GM10266 (cell line): ENCODE data around the gene UBE2G1.
"Not testable (repeated sequence)": the region's sequence is repeated elsewhere in the genome, so short reads cannot be mapped to it uniquely, and the experiment has no call there.

Experiments
- DNase-seq: peaks from one replicate; pipeline ENCODE4 v3.0.0; 2012; ENCODE audit errors: extremely low spot score
- CTCF ChIP-seq: IDR thresholded peaks from 2 replicates; pipeline ENCODE4 v1.5.1; 2012; ENCODE audit warnings: mild to moderate bottlenecking, low read depth; ENCODE audit not compliant: control insufficient read depth, insufficient read depth; ENCODE audit errors: missing control alignments

The UBE2G1 gene

DNA sequence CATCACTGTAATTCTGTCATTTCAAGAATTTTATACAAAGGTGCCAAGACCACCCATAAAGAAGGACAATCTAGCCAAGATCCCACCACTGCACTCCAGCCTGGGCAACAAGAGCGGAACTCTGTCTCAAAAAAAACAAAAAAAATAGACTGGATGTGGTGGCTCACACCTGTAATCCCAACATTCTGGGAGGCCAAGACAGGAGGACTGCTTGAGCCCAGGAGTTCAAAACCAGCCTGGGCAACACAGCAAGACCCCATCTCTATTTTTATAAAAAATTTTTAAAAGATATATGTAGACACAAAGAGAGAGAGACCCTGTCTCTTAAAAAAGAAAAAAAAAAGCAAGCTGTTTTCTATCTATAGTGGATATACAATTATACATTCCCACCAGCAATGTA lies 8.8 kb downstream of the UBE2G1 start:
- TF ChIP-seq CTCF = no peak
- DNase-seq = no peak

GRCh38 chr17:4357030-4357628 lies 9.3 kb downstream of the UBE2G1 start:
- DNase-seq = no peak
- no peak for TF ChIP-seq CTCF

DNA sequence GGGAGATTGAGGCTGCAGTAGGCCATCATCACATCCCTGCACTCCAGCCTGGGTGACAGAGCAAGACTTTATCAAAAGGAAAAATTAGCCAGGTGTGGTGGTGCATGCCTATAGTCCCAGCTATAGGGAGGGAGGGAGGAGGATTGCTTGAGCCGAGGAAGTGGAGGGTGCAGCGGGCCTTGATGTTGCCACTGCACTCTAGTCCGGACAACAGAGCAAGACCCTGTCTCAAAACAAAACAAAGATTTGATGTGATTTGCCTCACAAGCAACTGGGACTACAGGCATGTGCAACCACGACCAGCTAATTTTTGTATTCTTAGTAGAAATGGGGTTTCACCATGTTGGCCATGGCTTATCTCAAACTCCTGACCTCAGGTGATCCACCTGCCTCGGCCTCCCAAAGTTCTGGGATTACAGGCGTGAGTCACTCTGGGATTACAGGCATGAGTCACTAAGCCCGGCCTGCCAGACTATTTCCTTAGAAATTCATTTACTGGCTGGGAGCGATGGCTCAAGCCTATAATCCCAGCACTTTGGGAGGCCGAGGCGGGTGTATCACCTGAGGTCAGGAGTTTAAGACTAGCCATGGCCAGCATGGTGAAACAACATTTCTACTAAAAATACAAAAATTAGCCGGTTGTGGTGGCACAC lies 11.5 kb downstream of the UBE2G1 start:
- DNase-seq = no peak
- no peak for TF ChIP-seq CTCF

DNA sequence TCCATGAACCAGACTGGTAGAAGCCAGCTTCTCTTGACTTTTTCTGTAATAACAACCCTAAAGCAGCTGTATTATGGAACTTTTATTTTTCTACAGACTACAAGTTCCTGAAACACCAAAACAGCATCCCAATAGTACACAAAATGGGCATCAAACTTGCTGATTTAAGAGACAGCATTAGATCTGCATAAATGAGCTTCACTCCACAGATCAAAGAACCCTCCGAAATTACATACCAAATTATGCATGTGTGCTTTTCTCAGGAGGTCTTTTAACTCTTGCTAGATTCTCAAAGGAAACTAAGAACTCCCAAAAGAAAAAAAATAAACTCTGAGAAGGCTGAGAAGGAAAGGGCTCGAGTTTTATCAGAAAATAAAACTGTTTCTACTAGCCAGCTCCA lies 12.3 kb downstream of the UBE2G1 start:
- TF ChIP-seq CTCF = no peak
- DNase-seq = no peak

DNA sequence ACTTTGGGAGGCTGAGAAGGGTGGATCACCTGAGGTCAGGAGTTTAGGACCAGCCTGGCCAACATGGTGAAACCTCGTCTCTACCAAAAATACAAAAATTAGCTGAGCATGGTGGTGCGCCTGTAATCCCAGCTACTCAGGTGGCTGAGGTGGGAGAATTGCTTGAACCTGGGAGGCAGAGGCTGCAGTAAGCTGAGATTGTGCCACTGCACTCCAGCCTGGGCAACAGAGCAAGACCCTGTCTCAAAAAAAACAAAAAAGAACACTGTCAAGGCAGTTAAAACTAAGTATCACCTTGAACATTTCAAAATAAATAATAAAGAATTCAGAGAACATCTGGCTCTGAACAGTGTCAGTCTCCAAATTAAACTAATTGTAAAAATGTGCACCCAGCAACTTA lies 16.3 kb downstream of the UBE2G1 start:
- not testable (repeated sequence) for DNase-seq

- DNase-seq = no peak
Observed at GRCh38 chr17:4345581-4346252, 20.8 kb downstream of the UBE2G1 start.

DNA sequence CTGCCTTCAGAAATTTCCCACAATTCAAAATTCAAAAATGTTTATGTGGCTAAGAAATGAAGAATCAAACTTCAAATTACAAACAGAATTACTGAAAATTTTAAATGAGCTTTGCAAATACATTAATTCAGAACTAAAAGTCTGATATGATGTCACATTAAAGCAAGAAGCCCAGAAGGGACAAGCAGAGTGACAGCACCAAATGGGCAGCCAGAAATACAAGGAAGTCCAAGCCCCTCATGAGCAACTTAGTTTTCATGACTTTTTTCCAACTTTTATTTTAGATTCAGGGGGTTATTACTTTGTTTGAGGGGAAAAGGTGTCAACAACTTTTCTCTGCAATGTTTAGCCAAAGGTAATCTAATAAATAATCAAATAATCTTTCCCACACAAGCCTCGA lies 21.5 kb downstream of the UBE2G1 start:
- TF ChIP-seq CTCF = no peak
- no peak for DNase-seq

More at GRCh38 chr17:4345581-4346252, 20.8 kb downstream of the UBE2G1 start:
- TF ChIP-seq CTCF = no peak
